ENCODE data around the gene PRKAG2. TPM values are rescaled to one million over a fixed set of nuclear protein-coding genes. Genes with fewer than 3 reads are reported as not detected.

Gene PRKAG2
- total and polyA plus RNA-seq, 4 donors, result 17.5 to 33.3 (median 23.9) TPM

DNA sequence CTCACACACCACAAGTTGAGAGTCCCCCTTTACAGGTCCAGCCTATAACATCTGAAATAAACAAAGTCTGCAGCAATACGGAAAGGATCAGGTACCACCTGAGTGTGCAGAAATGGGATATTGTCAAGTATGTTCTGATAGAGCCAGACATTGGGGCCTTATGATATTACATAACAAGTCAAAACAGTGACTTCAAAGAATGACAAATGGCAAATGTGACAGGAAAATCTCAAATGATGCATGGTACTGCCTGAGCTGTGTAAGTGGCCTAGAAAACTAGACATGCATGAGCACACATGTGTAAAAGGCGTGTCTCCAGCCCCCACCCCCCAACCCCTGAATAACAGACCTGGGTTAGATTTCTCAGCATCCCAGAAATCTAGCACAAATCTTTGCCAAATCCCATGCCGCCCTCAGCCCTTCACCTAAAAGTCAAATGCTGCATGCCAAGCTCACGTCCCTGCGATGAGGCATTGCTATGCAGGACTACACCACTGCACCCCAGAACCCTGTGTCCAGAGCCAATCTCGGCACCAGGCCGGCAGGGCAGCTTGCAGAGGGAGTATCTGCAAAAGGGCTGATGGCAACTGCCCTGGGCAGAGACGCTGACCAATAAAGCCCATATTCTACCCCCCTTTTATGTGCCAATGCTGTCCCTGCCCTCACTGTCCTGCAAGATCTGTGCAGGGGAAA, 58.8 kb downstream of the PRKAG2 start:
- TF ChIP-seq, protein P1, sequence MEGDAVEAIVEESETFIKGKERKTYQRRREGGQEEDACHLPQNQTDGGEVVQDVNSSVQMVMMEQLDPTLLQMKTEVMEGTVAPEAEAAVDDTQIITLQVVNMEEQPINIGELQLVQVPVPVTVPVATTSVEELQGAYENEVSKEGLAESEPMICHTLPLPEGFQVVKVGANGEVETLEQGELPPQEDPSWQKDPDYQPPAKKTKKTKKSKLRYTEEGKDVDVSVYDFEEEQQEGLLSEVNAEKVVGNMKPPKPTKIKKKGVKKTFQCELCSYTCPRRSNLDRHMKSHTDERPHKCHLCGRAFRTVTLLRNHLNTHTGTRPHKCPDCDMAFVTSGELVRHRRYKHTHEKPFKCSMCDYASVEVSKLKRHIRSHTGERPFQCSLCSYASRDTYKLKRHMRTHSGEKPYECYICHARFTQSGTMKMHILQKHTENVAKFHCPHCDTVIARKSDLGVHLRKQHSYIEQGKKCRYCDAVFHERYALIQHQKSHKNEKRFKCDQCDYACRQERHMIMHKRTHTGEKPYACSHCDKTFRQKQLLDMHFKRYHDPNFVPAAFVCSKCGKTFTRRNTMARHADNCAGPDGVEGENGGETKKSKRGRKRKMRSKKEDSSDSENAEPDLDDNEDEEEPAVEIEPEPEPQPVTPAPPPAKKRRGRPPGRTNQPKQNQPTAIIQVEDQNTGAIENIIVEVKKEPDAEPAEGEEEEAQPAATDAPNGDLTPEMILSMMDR (IDR thresholded peaks at IDR 0.05; ENCODE audit: control extremely low read depth, extremely low read depth), result no peak
- 95 to 98% methylated on average over 8 of the region's 8 CpGs for WGBS, 2 donors
- no peaks in the 10 kb centered on the region for H3K36me3 ChIP-seq (ENCODE audit: control insufficient read depth in 4 of 4, insufficient read depth in 4 of 4, low read length in 4 of 4)
- DNase-seq, result no peak
- no peaks in the 10 kb centered on the region for H3K9me3 ChIP-seq (ENCODE audit: control insufficient read depth in 4 of 4, insufficient read depth in 3 of 4, low read length in 3 of 4)
- peaks cover 0 to 12% (median 0%) of the 10 kb centered on the region in 3 donors for H3K27me3 ChIP-seq (ENCODE audit: control insufficient read depth in 3 of 3, insufficient read depth in 3 of 3, low read length in 2 of 3)
- no peak overlapping the region for H3K27ac ChIP-seq (ENCODE audit: low read depth in 1 of 2, low read length in 1 of 2)
- H3K4me3 ChIP-seq, result no peak overlapping the region
- H3K4me1 ChIP-seq (ENCODE audit: control insufficient read depth in 5 of 5, insufficient read depth in 5 of 5, low read length in 5 of 5), result peaks cover 0 to 27% (median 6%) of the 10 kb centered on the region in 5 donors
- no peak for ATAC-seq (ENCODE audit: insufficient read depth, low FRiP score)
- no peak overlapping the region for H3K9ac ChIP-seq (ENCODE audit: insufficient read depth in 1 of 2, low read length in 2 of 2)

DNA sequence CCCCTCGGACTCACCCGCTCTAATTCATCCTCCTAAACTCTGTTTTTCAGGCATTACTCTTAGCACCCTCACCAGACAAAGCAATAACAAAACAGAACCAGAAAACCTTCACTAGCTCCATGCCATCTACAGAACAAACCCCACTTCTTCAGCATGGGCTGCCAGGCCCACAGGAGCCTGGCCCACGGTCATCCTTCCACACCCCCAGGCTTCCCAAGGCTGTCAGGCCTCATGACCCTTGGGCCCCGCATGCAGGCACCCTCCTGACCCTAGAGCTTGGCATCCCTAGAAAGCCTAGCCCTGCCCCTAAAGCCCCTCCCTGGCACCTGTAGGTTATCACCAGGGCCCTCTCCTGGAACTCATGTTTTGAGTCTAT, 59.6 kb downstream of the PRKAG2 start:
- no peak for DNase-seq
- TF ChIP-seq, protein P1 (IDR thresholded peaks at IDR 0.05; ENCODE audit: control extremely low read depth, extremely low read depth), result no peak
- 93 to 96% methylated on average over 4 of the region's 4 CpGs for WGBS, 2 donors
- no peaks in the 10 kb centered on the region for H3K36me3 ChIP-seq (ENCODE audit: control insufficient read depth in 4 of 4, insufficient read depth in 4 of 4, low read length in 4 of 4)
- no peaks in the 10 kb centered on the region for H3K9me3 ChIP-seq (ENCODE audit: control insufficient read depth in 4 of 4, insufficient read depth in 3 of 4, low read length in 3 of 4)
- peaks cover 0 to 13% (median 0%) of the 10 kb centered on the region in 3 donors for H3K27me3 ChIP-seq (ENCODE audit: control insufficient read depth in 3 of 3, insufficient read depth in 3 of 3, low read length in 2 of 3)
- H3K9ac ChIP-seq (ENCODE audit: insufficient read depth in 1 of 2, low read length in 2 of 2), result no peak overlapping the region
- no peak overlapping the region for H3K4me3 ChIP-seq
- no peak overlapping the region for H3K27ac ChIP-seq (ENCODE audit: low read depth in 1 of 2, low read length in 1 of 2)
- H3K4me1 ChIP-seq (ENCODE audit: control insufficient read depth in 5 of 5, insufficient read depth in 5 of 5, low read length in 5 of 5), result peaks cover 0 to 20% (median 6%) of the 10 kb centered on the region in 5 donors
- ATAC-seq (ENCODE audit: insufficient read depth, low FRiP score), result no peak

DNA sequence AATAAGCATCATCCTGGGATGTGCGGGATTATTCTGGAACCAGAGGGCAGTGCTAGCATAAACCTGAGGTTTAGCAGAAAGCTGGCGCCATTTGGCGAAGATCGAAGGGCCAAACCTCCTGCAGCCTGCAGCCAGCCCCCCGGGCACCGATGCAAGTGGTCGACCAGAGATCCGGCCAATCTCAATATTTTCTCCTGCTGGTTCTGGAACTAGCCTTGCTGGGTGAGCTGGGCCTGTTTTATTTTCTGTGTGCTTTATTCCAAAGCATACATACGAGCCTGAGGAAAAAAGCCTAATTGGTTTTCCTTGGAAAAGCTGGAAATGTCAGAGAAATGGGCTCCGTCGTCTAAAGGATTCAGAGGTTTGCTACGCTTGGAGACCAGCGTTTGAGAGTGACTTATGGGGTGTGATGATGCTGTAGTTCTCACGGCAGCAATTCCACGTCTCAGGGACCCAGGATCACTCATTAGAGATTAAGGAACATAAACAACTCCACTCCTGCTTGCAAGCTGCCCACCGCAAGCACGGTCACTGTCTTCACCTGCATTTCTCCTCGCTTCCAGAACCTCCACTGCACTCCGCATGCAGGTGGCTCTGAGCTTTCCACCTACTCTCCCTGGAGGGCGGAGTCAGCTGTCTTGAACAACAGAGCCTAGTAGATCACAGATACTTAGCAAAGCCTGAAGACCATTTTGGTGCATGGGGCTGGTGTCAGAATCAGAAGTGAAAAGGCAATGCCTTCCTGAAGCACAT, 60.2 kb downstream of the PRKAG2 start:
- WGBS, 2 donors, result 95 to 96% methylated on average over 20 of the region's 20 CpGs
- no peak for DNase-seq
- H3K4me3 ChIP-seq, result no peak overlapping the region
- H3K4me1 ChIP-seq (ENCODE audit: control insufficient read depth in 5 of 5, insufficient read depth in 5 of 5, low read length in 5 of 5), result peaks cover 0 to 20% (median 6%) of the 10 kb centered on the region in 5 donors
- H3K27me3 ChIP-seq (ENCODE audit: control insufficient read depth in 3 of 3, insufficient read depth in 3 of 3, low read length in 2 of 3), result peaks cover 0 to 13% (median 0%) of the 10 kb centered on the region in 3 donors
- H3K9ac ChIP-seq (ENCODE audit: insufficient read depth in 1 of 2, low read length in 2 of 2), result no peak overlapping the region
- no peak overlapping the region for H3K27ac ChIP-seq (ENCODE audit: low read depth in 1 of 2, low read length in 1 of 2)
- no peaks in the 10 kb centered on the region for H3K9me3 ChIP-seq (ENCODE audit: control insufficient read depth in 4 of 4, insufficient read depth in 3 of 4, low read length in 3 of 4)
- TF ChIP-seq, protein P1 (IDR thresholded peaks at IDR 0.05; ENCODE audit: control extremely low read depth, extremely low read depth), result no peak
- no peak for ATAC-seq (ENCODE audit: insufficient read depth, low FRiP score)
- H3K36me3 ChIP-seq (ENCODE audit: control insufficient read depth in 4 of 4, insufficient read depth in 4 of 4, low read length in 4 of 4), result no peaks in the 10 kb centered on the region
